ENCODE measurements around the gene TSPYL4. TPM values are rescaled to one million over a fixed set of nuclear protein-coding genes. Genes with fewer than 3 reads are reported as not detected.

Gene TSPYL4
- total and polyA plus RNA-seq, 8 donors = 2.3 to 33.5 (median 9.1) TPM

- Histone ChIP-seq H3K9me3 (no peaks in the 10 kb centered on the region), H3K4me3 (peak overlapping the region; percentile 84 to 98 (median 89)), H3K4me1 (peaks cover 40 to 58% (median 51%) of the 10 kb centered on the region in 4 donors), H3K27ac (peak overlapping the region in 4 of 5 donors; percentile 86 to 93 (median 93)), H3K27me3 (no peaks in the 10 kb centered on the region), H3K36me3 (peaks cover 0 to 4% (median 0%) of the 10 kb centered on the region in 4 donors)
- intact Hi-C loops (cut with DNase I; ENCODE audit: low total_unique reads) = no loop called here
- peak in 1 of 2 donors; percentile 15 for DNase-seq
- 11 to 19% (median 14%) methylated on average over 4 of the region's 4 CpGs for WGBS, 5 donors
- no peak for TF ChIP-seq POLR2AphosphoS5 (IDR thresholded peaks at IDR 0.05)
- TF ChIP-seq EP300 (IDR thresholded peaks at IDR 0.05) = no peak
- no peak for TF ChIP-seq POLR2A (IDR thresholded peaks at IDR 0.05)
- TF ChIP-seq CTCF (IDR thresholded peaks at IDR 0.05) = no peak
Measured at GRCh38 chr6:116254297-116255056, 602 bp upstream of the TSPYL4 start.

GRCh38 chr6:116253188-116253504 is 729 bp downstream of the TSPYL4 start:
- DNase-seq = no peak
- H3K9me3 ChIP-seq = no peaks in the 10 kb centered on the region
- H3K27me3 ChIP-seq = no peaks in the 10 kb centered on the region
- H3K27ac ChIP-seq = peak overlapping the region; percentile 86 to 93 (median 93)
- TF ChIP-seq POLR2AphosphoS5 (IDR thresholded peaks at IDR 0.05) (no peak), CTCF (IDR thresholded peaks at IDR 0.05) (no peak), POLR2A (IDR thresholded peaks at IDR 0.05) (no peak), EP300 (IDR thresholded peaks at IDR 0.05) (no peak)
- no peaks in the 10 kb centered on the region for H3K36me3 ChIP-seq
- intact Hi-C loops (cut with DNase I; ENCODE audit: low total_unique reads) = no loop called here
- 14 to 25% (median 18%) methylated on average over 11 of the region's 11 CpGs for WGBS, 5 donors
- H3K4me1 ChIP-seq = peaks cover 45 to 71% (median 56%) of the 10 kb centered on the region in 4 donors
- peak overlapping the region; percentile 84 to 98 (median 89) for H3K4me3 ChIP-seq

GRCh38 chr6:116251568-116252384 is 2.1 kb downstream of the TSPYL4 start:
- Histone ChIP-seq H3K4me3 (peak overlapping the region in 3 of 4 donors; percentile 3 to 98 (median 86)), H3K27ac (peak overlapping the region in 4 of 5 donors; percentile 13 to 64 (median 27)), H3K36me3 (no peaks in the 10 kb centered on the region), H3K4me1 (peaks cover 45 to 79% (median 58%) of the 10 kb centered on the region in 4 donors), H3K27me3 (no peaks in the 10 kb centered on the region), H3K9me3 (no peaks in the 10 kb centered on the region)
- WGBS, 5 donors = 59 to 72% (median 62%) methylated on average over 6 of the region's 6 CpGs
- TF ChIP-seq POLR2AphosphoS5 (IDR thresholded peaks at IDR 0.05) (no peak), CTCF (IDR thresholded peaks at IDR 0.05) (no peak), EP300 (IDR thresholded peaks at IDR 0.05) (no peak), POLR2A (IDR thresholded peaks at IDR 0.05) (no peak)
- intact Hi-C loops (cut with DNase I; ENCODE audit: low total_unique reads) = no loop called here
- peak in 1 of 2 donors; percentile 16 for DNase-seq

- DNase-seq = no peak
- H3K27ac ChIP-seq = peak overlapping the region in 2 of 5 donors; percentile 0 to 6
- TF ChIP-seq EP300 (IDR thresholded peaks at IDR 0.05) (no peak), POLR2A (IDR thresholded peaks at IDR 0.05) (no peak), POLR2AphosphoS5 (IDR thresholded peaks at IDR 0.05) (no peak), CTCF (IDR thresholded peaks at IDR 0.05) (no peak)
- peaks cover 0 to 5% (median 2%) of the 10 kb centered on the region in 4 donors for H3K36me3 ChIP-seq
- intact Hi-C loops (cut with DNase I; ENCODE audit: low total_unique reads) = no loop called here
- no peaks in the 10 kb centered on the region for H3K9me3 ChIP-seq
- WGBS, 5 donors = 86 to 94% (median 94%) methylated on average over 2 of the region's 2 CpGs
- H3K27me3 ChIP-seq = no peaks in the 10 kb centered on the region
- H3K4me1 ChIP-seq = peaks cover 34 to 59% (median 43%) of the 10 kb centered on the region in 4 donors
- no peak overlapping the region for H3K4me3 ChIP-seq
Measured at GRCh38 chr6:116248577-116248976, 5.3 kb downstream of the TSPYL4 start.
